Measurements from ENCODE around the gene SIRPD.
A peak's percentile ranks its signal among the peaks of the same experiment; 100 is the strongest.
"Not testable (repeated sequence)": the region's sequence is repeated elsewhere in the genome, so short reads cannot be mapped to it uniquely, and the experiment has no call there.

The SIRPD gene

GRCh38 chr20:1557605-1558004, at the start of gene SIRPD:
Gene SIRPD (minus strand): TSS chr20:1557705. CDS start chr20:1557653, 52 bp downstream.
- no peak for DNase-seq (ENCODE audit: low spot score)

- no peak for DNase-seq (ENCODE audit: low spot score)
Measured at GRCh38 chr20:1600736-1601135, 43.2 kb upstream of the SIRPD start.

- DNase-seq (ENCODE audit: low spot score) = no peak
Measured at GRCh38 chr20:1595333-1595732, 37.8 kb upstream of the SIRPD start.

- no peak for DNase-seq (ENCODE audit: low spot score)
Measured at GRCh38 chr20:1588533-1589460, 31.3 kb upstream of the SIRPD start.

- no peak for DNase-seq (ENCODE audit: low spot score)
Measured at GRCh38 chr20:1587781-1588532, 30.5 kb upstream of the SIRPD start.

GRCh38 chr20:1579488-1579887, 22.0 kb upstream of the SIRPD start:
- DNase-seq (ENCODE audit: low spot score) = no peak

GRCh38 chr20:1577906-1578305, 20.4 kb upstream of the SIRPD start:
- no peak for DNase-seq (ENCODE audit: low spot score)

GRCh38 chr20:1577313-1577712, 19.8 kb upstream of the SIRPD start:
- not testable (repeated sequence) for DNase-seq (ENCODE audit: low spot score)

GRCh38 chr20:1576641-1577040, 19.1 kb upstream of the SIRPD start:
- DNase-seq (ENCODE audit: low spot score) = no peak

- DNase-seq (ENCODE audit: low spot score) = peak; percentile 0
Measured at GRCh38 chr20:1576003-1576402, 18.5 kb upstream of the SIRPD start.

GRCh38 chr20:1571583-1571982, 14.1 kb upstream of the SIRPD start:
- not testable (repeated sequence) for DNase-seq (ENCODE audit: low spot score)

GRCh38 chr20:1569415-1569881, 11.9 kb upstream of the SIRPD start:
- DNase-seq (ENCODE audit: low spot score) = peak; percentile 73

GRCh38 chr20:1568163-1568490, 10.6 kb upstream of the SIRPD start:
- DNase-seq (ENCODE audit: low spot score) = no peak

GRCh38 chr20:1567392-1568162, 10.1 kb upstream of the SIRPD start:
- peak; percentile 34 for DNase-seq (ENCODE audit: low spot score)

- peak; percentile 0 for DNase-seq (ENCODE audit: low spot score)
Measured at GRCh38 chr20:1566701-1567100, 9.2 kb upstream of the SIRPD start.

- DNase-seq (ENCODE audit: low spot score) = peak; percentile 0
Measured at GRCh38 chr20:1565461-1565860, 8.0 kb upstream of the SIRPD start.

GRCh38 chr20:1563598-1563997, 6.1 kb upstream of the SIRPD start:
- DNase-seq (ENCODE audit: low spot score) = peak; percentile 0

- DNase-seq (ENCODE audit: low spot score) = peak; percentile 0
Measured at GRCh38 chr20:1562622-1563021, 5.1 kb upstream of the SIRPD start.

- no peak for DNase-seq (ENCODE audit: low spot score)
Measured at GRCh38 chr20:1561350-1561749, 3.8 kb upstream of the SIRPD start.

- peak; percentile 24 for DNase-seq (ENCODE audit: low spot score)
Measured at GRCh38 chr20:1555952-1556351, 1.6 kb downstream of the SIRPD start.

- no peak for DNase-seq (ENCODE audit: low spot score)
Measured at GRCh38 chr20:1539816-1540419, 17.6 kb downstream of the SIRPD start.

- DNase-seq (ENCODE audit: low spot score) = no peak
Measured at GRCh38 chr20:1538655-1539054, 18.9 kb downstream of the SIRPD start.

Data from RKO (cell line).